ENCODE data around the gene FBXO24.

DNA sequence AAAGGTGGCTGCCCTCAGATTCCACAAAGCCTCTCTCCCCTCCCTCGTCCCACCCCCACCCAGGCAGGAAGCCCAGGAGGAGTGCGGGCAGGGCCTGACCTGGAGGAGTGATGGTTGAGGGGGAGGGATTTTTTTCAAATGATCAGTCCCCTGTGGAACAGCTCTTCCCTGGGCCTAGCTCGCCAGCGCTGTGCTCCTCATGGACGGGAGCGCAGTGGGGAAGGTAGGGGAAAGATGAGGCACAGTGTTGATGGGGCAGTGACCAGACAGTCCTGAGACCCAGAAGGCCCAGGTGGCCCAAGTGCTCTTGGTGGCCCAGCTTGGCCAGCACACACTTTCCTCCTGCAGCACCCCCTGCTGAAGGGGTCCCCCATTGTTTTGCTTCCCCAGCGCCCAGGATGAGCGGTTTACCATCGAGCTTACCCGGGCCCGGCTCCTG, 21.0 kb upstream of the FBXO24 start:
- TF ChIP-seq RFX5 (IDR thresholded peaks at IDR 0.05; ENCODE audit: low read depth, low read length) (no peak), POLR2A (IDR thresholded peaks at IDR 0.05; ENCODE audit: low read depth, low read length) (no peak), MXI1 (IDR thresholded peaks at IDR 0.05; ENCODE audit: borderline replicate concordance, low read depth, low read length) (no peak), SMC3 (IDR thresholded peaks at IDR 0.05; ENCODE audit: low read depth, low read length) (no peak), CEBPB (IDR thresholded peaks at IDR 0.05; ENCODE audit: low read depth, low read length) (no peak), RAD21 (IDR thresholded peaks at IDR 0.05; ENCODE audit: low read length) (no peak), CHD1 (IDR thresholded peaks at IDR 0.05; ENCODE audit: low read depth, low read length) (no peak), FOS (IDR thresholded peaks at IDR 0.05; ENCODE audit: low read depth, low read length) (no peak), MAZ (IDR thresholded peaks at IDR 0.05; ENCODE audit: borderline replicate concordance, low read depth, low read length) (no peak), NFE2L2 (IDR thresholded peaks at IDR 0.05; ENCODE audit: low read depth, low read length) (no peak), RCOR1 (IDR thresholded peaks at IDR 0.05; ENCODE audit: insufficient replicate concordance, low read length) (no peak)
- TF ChIP-seq, protein P1, sequence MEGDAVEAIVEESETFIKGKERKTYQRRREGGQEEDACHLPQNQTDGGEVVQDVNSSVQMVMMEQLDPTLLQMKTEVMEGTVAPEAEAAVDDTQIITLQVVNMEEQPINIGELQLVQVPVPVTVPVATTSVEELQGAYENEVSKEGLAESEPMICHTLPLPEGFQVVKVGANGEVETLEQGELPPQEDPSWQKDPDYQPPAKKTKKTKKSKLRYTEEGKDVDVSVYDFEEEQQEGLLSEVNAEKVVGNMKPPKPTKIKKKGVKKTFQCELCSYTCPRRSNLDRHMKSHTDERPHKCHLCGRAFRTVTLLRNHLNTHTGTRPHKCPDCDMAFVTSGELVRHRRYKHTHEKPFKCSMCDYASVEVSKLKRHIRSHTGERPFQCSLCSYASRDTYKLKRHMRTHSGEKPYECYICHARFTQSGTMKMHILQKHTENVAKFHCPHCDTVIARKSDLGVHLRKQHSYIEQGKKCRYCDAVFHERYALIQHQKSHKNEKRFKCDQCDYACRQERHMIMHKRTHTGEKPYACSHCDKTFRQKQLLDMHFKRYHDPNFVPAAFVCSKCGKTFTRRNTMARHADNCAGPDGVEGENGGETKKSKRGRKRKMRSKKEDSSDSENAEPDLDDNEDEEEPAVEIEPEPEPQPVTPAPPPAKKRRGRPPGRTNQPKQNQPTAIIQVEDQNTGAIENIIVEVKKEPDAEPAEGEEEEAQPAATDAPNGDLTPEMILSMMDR (conservative IDR thresholded peaks at IDR 0.05; ENCODE audit: low read depth, low read length), result no peak
- TF ChIP-seq, protein P2, sequence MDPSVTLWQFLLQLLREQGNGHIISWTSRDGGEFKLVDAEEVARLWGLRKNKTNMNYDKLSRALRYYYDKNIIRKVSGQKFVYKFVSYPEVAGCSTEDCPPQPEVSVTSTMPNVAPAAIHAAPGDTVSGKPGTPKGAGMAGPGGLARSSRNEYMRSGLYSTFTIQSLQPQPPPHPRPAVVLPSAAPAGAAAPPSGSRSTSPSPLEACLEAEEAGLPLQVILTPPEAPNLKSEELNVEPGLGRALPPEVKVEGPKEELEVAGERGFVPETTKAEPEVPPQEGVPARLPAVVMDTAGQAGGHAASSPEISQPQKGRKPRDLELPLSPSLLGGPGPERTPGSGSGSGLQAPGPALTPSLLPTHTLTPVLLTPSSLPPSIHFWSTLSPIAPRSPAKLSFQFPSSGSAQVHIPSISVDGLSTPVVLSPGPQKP (IDR thresholded peaks at IDR 0.05; ENCODE audit: borderline replicate concordance, low read depth, low read length), result no peak
- TF ChIP-seq, protein P3, sequence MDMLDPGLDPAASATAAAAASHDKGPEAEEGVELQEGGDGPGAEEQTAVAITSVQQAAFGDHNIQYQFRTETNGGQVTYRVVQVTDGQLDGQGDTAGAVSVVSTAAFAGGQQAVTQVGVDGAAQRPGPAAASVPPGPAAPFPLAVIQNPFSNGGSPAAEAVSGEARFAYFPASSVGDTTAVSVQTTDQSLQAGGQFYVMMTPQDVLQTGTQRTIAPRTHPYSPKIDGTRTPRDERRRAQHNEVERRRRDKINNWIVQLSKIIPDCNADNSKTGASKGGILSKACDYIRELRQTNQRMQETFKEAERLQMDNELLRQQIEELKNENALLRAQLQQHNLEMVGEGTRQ (IDR thresholded peaks at IDR 0.05; ENCODE audit: low read depth, low read length), result no peak

Data from IMR-90 (cell line).